ENCODE measurements around the gene LSM14A.
"Not testable (repeated sequence)": the region's sequence is repeated elsewhere in the genome, so short reads cannot be mapped to it uniquely, and the experiment has no call there.

Gene LSM14A

GRCh38 chr19:34193439-34193838 is 21.1 kb downstream of the LSM14A start:
- no peak for DNase-seq (ENCODE audit: low read depth, low spot score)
- H3K4me3 ChIP-seq (ENCODE audit: low read depth, low read length): no peak overlapping the region
- POLR2A ChIA-PET: no interaction called here
- no peak for TF ChIP-seq CTCF (IDR thresholded peaks at IDR 0.05; ENCODE audit: insufficient read depth, low read length, missing control alignments)
- CTCF ChIA-PET: no interaction called here

- ChIA-PET CTCF (interaction anchor here (1.0 to 2.0 kb wide), 2 partner anchors 12 to 15 kb away, joined by 4 to 7 read pairs; no protein-coding TSS in a partner anchor), POLR2A (no interaction called here)
- DNase-seq (ENCODE audit: low read depth, low spot score): no peak
- H3K4me3 ChIP-seq (ENCODE audit: low read depth, low read length): no peak overlapping the region
- TF ChIP-seq CTCF (IDR thresholded peaks at IDR 0.05; ENCODE audit: insufficient read depth, low read length, missing control alignments): no peak
Observed at GRCh38 chr19:34193876-34194275, 21.6 kb downstream of the LSM14A start.

- ChIA-PET POLR2A (no interaction called here), CTCF (no interaction called here)
- DNase-seq (ENCODE audit: low read depth, low spot score): no peak
- H3K4me3 ChIP-seq (ENCODE audit: low read depth, low read length): no peak overlapping the region
- no peak for TF ChIP-seq CTCF (IDR thresholded peaks at IDR 0.05; ENCODE audit: insufficient read depth, low read length, missing control alignments)
Observed at GRCh38 chr19:34201133-34201532, 28.8 kb downstream of the LSM14A start.

- H3K4me3 ChIP-seq (ENCODE audit: low read depth, low read length); POLR2A ChIA-PET; DNase-seq (ENCODE audit: low read depth, low spot score); CTCF ChIA-PET: not testable (repeated sequence)
Observed at GRCh38 chr19:34205324-34205723, 33.0 kb downstream of the LSM14A start.

- no peak overlapping the region for H3K4me3 ChIP-seq (ENCODE audit: low read depth, low read length)
- ChIA-PET POLR2A (no interaction called here), CTCF (interaction anchor here (1.0 to 2.6 kb wide), 4 partner anchors 11 to 49 kb away, joined by 3 to 15 read pairs (median 6); no protein-coding TSS in a partner anchor)
- DNase-seq (ENCODE audit: low read depth, low spot score): no peak
- no peak for TF ChIP-seq CTCF (IDR thresholded peaks at IDR 0.05; ENCODE audit: insufficient read depth, low read length, missing control alignments)
Observed at GRCh38 chr19:34208291-34208884, 36.1 kb downstream of the LSM14A start.

- no peak for TF ChIP-seq CTCF (IDR thresholded peaks at IDR 0.05; ENCODE audit: insufficient read depth, low read length, missing control alignments)
- no peak for DNase-seq (ENCODE audit: low read depth, low spot score)
- no peak overlapping the region for H3K4me3 ChIP-seq (ENCODE audit: low read depth, low read length)
- POLR2A ChIA-PET: no interaction called here
- CTCF ChIA-PET: interaction anchor here (0.7 to 2.6 kb wide), 7 partner anchors 8 to 137 kb away, joined by 3 to 15 read pairs (median 3); no protein-coding TSS in a partner anchor
Observed at GRCh38 chr19:34209726-34210125, 37.4 kb downstream of the LSM14A start.

GRCh38 chr19:34213283-34213682 is 41.0 kb downstream of the LSM14A start:
- ChIA-PET CTCF (no interaction called here), POLR2A (no interaction called here)
- TF ChIP-seq CTCF (IDR thresholded peaks at IDR 0.05; ENCODE audit: insufficient read depth, low read length, missing control alignments): no peak
- no peak for DNase-seq (ENCODE audit: low read depth, low spot score)
- H3K4me3 ChIP-seq (ENCODE audit: low read depth, low read length): no peak overlapping the region
